Measurements from ENCODE around the gene CAMTA1.

- TF ChIP-seq ZNF280B (CRISPR knock-in tag; IDR thresholded peaks at IDR 0.05) (no peak), POLR2AphosphoS5 (IDR thresholded peaks at IDR 0.05; ENCODE audit: control insufficient read depth, insufficient read depth, low read depth, low read length) (no peak), U2AF1 (optimal IDR thresholded peaks at IDR 0.05; ENCODE audit: low read depth, low read length) (no peak), KLF13 (tag; IDR thresholded peaks at IDR 0.05; ENCODE audit: borderline replicate concordance, low read depth) (no peak), NRF1 (conservative IDR thresholded peaks at IDR 0.05 in 1 of 2, IDR thresholded peaks at IDR 0.05 in 1 of 2) (no peak), JUND (IDR thresholded peaks at IDR 0.05; ENCODE audit: borderline replicate concordance, low read depth, low read length) (no peak), JUND (tag; IDR thresholded peaks at IDR 0.05; ENCODE audit: borderline replicate concordance, low read depth, low read length) (no peak), CTCF (IDR thresholded peaks at IDR 0.05 in 2 of 3, conservative IDR thresholded peaks at IDR 0.05 in 1 of 3; ENCODE audit: insufficient read depth in 2 of 3, low read depth in 1 of 3, low read length in 3 of 3) (no peak), MXI1 (IDR thresholded peaks at IDR 0.05; ENCODE audit: low read depth, low read length) (no peak), CEBPB (tag; IDR thresholded peaks at IDR 0.05) (no peak)
Measured at GRCh38 chr1:7252411-7253117, 467.3 kb downstream of the CAMTA1 start.
